AG09319 (cell line): Measurements from ENCODE around the gene HELZ2.

Experiments
- DNase-seq: peaks from one replicate; pipeline ENCODE4 v3.0.0-alpha.2; 2010; ENCODE audit warnings: low read depth; ENCODE audit errors: extremely low read depth
- TF ChIP-seq, protein P1 (sequence below): IDR thresholded peaks from 2 replicates; pipeline ENCODE4 v1.5.1; 2011; ENCODE audit warnings: low read depth, mild to moderate bottlenecking, inconsistent platforms, low read length, moderate library complexity

HELZ2 gene

DNA sequence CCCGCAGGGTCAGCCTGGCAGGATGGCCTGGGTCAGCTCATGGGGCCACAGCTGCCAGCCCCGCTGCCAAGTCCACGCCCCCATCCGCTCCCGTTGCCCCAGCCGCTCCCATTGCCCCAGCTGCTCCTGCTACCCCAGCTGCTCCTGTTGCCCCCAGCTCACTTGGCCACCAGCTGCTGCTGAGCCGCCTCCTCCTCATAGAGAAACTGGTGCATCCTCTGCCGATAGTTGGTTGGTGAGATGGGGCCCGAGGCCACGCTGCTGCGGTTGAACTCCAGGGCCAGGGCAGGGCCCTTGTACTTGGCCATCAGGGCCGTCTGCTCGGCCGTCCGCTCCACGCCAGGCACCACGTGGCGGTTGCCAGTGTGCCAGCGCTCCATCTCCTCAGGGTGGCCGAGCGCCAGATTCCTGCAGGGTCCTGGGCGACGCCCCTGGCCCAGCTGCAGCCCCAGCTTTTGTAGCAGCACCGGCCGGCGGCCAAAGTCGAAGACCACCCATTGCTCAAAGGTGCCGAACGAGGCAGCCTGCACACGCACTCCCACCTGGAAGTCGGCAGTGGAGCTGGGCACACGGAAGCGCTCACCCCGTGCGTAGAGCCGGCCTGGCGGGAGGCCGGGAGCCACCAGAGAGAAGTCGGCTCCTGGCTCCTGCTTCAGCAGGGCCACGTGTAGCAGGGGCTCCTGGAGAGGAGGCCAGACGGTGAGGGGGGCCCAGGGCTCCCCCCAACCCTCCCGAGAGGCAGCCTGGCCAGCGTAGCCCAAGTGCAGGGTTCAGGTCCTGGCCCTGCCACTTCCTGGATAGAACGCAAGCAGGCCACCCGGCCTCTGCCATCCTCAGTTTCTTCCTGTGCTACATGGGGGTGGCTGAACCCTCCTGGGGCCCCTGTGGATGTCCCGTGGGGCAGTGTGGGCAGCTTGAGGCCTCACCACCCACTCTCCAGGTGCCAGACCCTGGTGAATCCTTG is 4.8 kb downstream of the HELZ2 start:
- TF ChIP-seq, protein P1, sequence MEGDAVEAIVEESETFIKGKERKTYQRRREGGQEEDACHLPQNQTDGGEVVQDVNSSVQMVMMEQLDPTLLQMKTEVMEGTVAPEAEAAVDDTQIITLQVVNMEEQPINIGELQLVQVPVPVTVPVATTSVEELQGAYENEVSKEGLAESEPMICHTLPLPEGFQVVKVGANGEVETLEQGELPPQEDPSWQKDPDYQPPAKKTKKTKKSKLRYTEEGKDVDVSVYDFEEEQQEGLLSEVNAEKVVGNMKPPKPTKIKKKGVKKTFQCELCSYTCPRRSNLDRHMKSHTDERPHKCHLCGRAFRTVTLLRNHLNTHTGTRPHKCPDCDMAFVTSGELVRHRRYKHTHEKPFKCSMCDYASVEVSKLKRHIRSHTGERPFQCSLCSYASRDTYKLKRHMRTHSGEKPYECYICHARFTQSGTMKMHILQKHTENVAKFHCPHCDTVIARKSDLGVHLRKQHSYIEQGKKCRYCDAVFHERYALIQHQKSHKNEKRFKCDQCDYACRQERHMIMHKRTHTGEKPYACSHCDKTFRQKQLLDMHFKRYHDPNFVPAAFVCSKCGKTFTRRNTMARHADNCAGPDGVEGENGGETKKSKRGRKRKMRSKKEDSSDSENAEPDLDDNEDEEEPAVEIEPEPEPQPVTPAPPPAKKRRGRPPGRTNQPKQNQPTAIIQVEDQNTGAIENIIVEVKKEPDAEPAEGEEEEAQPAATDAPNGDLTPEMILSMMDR: no peak
- DNase-seq: no peak

DNA sequence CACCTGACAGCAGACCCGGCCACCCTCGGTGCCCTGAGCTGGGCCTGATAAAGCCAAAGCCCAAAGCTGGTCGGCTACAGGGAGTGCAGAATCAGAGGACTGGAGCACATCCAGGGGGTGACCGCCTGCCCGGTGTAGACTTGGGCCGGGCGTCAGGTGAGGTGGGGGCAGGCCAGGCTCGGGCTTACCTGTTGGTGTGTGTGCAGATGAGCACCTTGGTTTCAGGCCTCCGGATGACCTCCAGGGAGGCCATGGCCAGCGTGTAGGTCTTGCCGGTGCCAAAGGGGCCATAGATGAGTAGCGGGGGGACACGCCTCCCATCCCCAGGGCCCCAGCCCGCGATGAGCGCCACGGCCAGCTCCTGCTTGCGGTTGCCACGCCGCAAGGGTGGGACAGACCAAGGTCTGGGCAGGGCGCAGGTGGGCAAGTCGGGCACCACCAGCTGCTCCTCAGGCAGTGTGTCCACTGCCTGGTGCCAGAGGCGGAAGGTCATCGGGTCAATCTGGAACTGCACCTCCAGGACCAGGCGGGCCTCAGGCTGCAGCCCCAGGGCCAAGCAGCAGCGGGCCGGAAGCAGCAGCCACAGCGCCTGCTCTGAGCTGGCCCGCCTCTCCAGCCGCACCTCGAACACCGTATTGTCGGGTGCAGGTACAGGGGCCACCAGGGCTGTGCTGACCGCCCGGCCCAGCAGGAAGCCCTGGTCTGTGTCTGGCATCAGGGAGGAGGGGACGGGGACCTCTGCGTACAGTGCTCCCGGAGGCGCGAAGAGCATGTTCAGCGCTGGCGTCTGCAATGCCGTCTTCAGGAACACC is 5.7 kb downstream of the HELZ2 start:
- TF ChIP-seq, protein P1: no peak

DNA sequence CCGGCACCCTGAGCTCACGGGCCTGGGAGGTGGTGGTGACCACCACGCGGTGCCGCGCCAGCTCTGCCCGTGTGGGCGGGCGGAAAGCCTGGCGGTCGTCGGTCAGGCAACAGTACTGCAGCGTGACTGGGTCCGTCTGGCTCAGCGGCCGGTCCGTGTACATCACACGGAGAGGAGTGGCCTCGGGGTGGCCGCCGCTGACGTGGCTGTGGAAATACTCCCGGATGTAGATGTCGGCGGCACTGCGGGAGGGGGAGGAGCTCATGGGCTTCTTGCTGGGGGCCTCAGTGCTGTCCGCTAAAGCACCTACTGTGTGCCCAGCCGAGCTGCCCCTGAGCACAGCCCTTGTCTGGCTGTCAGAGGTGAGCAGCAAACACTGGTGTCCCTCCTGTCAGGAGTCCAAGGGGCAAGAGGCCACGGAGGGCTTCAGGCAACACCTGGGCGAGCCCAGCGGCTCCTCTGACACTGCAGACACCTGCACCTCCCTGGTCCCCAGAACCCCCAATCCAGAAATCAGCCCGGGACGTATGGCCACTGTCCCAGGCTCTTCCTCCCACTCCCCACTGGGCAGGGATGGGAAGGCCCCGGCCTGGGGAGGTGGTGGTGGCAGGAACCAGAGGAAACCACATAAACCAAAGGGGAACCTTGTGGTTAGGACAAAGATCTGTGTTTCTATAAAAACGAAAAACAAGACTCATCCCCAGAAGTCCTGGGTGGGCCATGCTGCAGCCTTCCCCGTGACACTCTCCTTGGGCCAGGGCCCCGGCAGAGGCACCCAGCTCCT is 6.5 kb downstream of the HELZ2 start:
- no peak for DNase-seq
- TF ChIP-seq, protein P1: no peak

More for the DNA sequence above, 5.7 kb downstream of the HELZ2 start:
- DNase-seq: no peak

DNA sequence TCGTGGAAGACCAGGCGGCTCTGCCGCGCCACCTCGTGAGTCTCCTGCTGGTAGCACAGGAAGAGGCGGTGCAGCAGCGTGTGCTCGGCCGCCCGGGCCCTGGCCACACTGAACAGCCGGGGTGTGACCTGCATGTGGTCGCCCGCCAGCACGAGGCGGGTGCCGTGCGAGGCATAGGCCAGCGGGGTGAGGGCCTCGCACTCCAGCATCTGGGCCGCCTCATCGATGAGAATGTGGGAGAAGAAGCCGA is 7.0 kb downstream of the HELZ2 start:
- TF ChIP-seq, protein P1: no peak
- DNase-seq: no peak

DNA sequence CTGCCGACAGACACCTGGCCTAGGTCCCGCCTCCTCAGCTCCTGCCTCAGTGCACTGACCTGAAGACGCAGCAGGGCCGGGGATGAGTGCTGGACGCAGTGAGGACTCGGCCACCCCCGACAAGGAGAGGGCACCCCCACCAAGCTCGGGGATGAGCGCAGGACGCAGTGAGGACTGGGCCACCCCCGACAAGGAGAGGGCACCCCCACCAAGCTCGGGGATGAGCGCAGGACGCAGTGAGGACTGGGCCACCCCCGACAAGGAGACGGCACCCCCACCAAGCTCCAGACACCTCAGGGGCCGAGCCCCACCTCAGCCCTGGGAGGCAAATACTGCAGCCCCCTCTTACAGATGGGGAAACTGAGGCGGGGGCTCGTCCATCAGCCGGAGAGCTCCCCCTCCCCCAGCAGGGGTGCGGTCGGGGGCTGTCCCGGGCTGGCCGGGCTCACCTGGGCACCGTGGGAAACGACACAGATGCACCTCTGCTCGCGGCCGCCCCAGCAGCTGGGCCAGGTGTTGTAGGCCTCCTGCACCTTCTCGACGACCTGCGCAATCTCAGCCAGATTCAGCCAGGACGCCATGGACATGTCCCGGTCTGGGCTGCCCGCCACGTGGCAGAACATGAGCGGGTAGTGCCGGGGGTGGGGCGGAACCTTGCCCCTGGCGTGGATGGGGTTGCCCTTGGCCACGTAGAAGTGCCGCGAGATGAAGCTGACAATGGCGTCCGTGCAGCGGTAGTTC is 7.5 kb downstream of the HELZ2 start:
- no peak for DNase-seq
- TF ChIP-seq, protein P1: no peak

DNA sequence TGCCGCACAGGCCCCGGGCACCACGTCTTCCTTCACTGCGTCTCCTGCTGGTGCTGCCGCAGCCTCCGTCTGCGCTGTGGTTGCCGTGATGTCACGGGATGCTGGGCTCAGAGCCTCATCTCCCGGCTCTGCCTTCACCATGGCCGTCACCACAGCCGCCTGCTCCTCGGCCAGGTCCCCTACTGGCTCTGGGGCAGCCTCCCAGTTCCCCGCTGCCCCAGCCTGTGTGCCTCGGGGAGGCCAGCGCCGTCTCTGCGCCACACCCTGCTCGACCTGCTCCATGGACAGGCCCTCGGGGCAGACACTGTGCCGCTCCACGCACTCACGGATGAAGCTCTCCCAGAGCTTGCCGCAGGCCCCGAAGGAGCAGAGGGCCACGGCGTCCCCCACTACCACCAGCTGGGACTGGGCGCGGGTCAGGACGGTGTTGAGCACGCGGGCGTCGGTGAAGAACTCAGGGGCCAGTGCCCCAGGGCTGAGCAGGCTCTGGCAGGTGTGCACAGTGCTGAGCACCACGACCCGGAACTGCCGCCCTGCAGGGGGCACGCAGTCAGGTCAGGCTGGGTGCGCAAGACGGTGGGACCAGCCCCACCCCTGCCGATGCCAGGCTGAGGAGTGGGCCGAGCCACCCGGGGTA is 8.2 kb downstream of the HELZ2 start:
- TF ChIP-seq, protein P1: no peak
- DNase-seq: no peak
